ENCODE results near the gene SH3GLB2. TPM values are rescaled to one million over a fixed set of nuclear protein-coding genes. Genes with fewer than 3 reads are reported as not detected.

The SH3GLB2 gene
- total RNA-seq, 1 donor from 2014 or later = 76.1 TPM

GRCh38 chr9:129012893-129013448 is 15.2 kb downstream of the SH3GLB2 start:
- DNase-seq (ENCODE audit: low read depth, low spot score) = no peak
- Mint-ChIP-seq H3K4me3 (no peak overlapping the region), H3K27ac (ENCODE audit: unreplicated experiment) (no peak overlapping the region), H3K4me1 (no peaks in the 10 kb centered on the region), H3K9me3 (no peaks in the 10 kb centered on the region), H3K27me3 (ENCODE audit: low read depth) (no peaks in the 10 kb centered on the region), H3K36me3 (ENCODE audit: low read depth) (no peaks in the 10 kb centered on the region)
- TF ChIP-seq CTCF (conservative IDR thresholded peaks at IDR 0.05) = no peak

GRCh38 chr9:129012343-129012742 is 15.8 kb downstream of the SH3GLB2 start:
- Mint-ChIP-seq H3K9me3 (no peaks in the 10 kb centered on the region), H3K27ac (ENCODE audit: unreplicated experiment) (peak overlapping the region; percentile 81), H3K4me3 (no peak overlapping the region), H3K4me1 (no peaks in the 10 kb centered on the region), H3K36me3 (ENCODE audit: low read depth) (no peaks in the 10 kb centered on the region), H3K27me3 (ENCODE audit: low read depth) (no peaks in the 10 kb centered on the region)
- no peak for DNase-seq (ENCODE audit: low read depth, low spot score)
- no peak for TF ChIP-seq CTCF (conservative IDR thresholded peaks at IDR 0.05)

GRCh38 chr9:129011761-129012181 is 16.4 kb downstream of the SH3GLB2 start:
- Mint-ChIP-seq H3K9me3 (no peaks in the 10 kb centered on the region), H3K4me3 (peak overlapping the region; percentile 19), H3K4me1 (peaks cover 1% of the 10 kb centered on the region), H3K27ac (ENCODE audit: unreplicated experiment) (peak overlapping the region; percentile 50), H3K27me3 (ENCODE audit: low read depth) (peaks cover 1% of the 10 kb centered on the region), H3K36me3 (ENCODE audit: low read depth) (peaks cover under 1% of the 10 kb centered on the region)
- DNase-seq (ENCODE audit: low read depth, low spot score) = no peak
- TF ChIP-seq CTCF (conservative IDR thresholded peaks at IDR 0.05) = no peak

- Mint-ChIP-seq H3K36me3 (ENCODE audit: low read depth) (peaks cover 4% of the 10 kb centered on the region), H3K9me3 (no peaks in the 10 kb centered on the region), H3K4me3 (peak overlapping the region; percentile 19), H3K27me3 (ENCODE audit: low read depth) (peaks cover 5% of the 10 kb centered on the region), H3K27ac (ENCODE audit: unreplicated experiment) (peak overlapping the region; percentile 75), H3K4me1 (peaks cover 5% of the 10 kb centered on the region)
- no peak for TF ChIP-seq CTCF (conservative IDR thresholded peaks at IDR 0.05)
- DNase-seq (ENCODE audit: low read depth, low spot score) = no peak
These were observed 17.0 kb downstream of the SH3GLB2 start for GRCh38 chr9:129011170-129011569.

GRCh38 chr9:129010267-129010975 is 17.7 kb downstream of the SH3GLB2 start:
- no peak for DNase-seq (ENCODE audit: low read depth, low spot score)
- H3K27ac Mint-ChIP-seq (ENCODE audit: unreplicated experiment) = no peak overlapping the region
- H3K27me3 Mint-ChIP-seq (ENCODE audit: low read depth) = peaks cover 5% of the 10 kb centered on the region
- peaks cover 5% of the 10 kb centered on the region for H3K4me1 Mint-ChIP-seq
- no peak overlapping the region for H3K4me3 Mint-ChIP-seq
- H3K36me3 Mint-ChIP-seq (ENCODE audit: low read depth) = peaks cover 4% of the 10 kb centered on the region
- H3K9me3 Mint-ChIP-seq = no peaks in the 10 kb centered on the region
- TF ChIP-seq CTCF (conservative IDR thresholded peaks at IDR 0.05) = no peak

All from neural crest cell (in vitro differentiated cells).